ENCODE results near the gene CKM. TPM values are rescaled to one million over a fixed set of nuclear protein-coding genes. Genes with fewer than 3 reads are reported as not detected.

Gene CKM
- total and polyA plus RNA-seq, 10 of the 15 experiments (the other 5 are each of a cell fraction or from before 2014, with no cell fraction given), result 0.08 to 0.14 (median 0.13) TPM; not detected in 5

- POLR2A ChIA-PET, result no interaction called here
- no peak overlapping the region for H3K27ac ChIP-seq (ENCODE audit: control insufficient read depth, insufficient read depth)
- ATAC-seq, result no peak
- no peaks in the 10 kb centered on the region for H3K36me3 ChIP-seq (ENCODE audit: control insufficient read depth in 2 of 2, insufficient read depth in 2 of 2, low read length in 1 of 2)
- no peak overlapping the region for H3K4me3 ChIP-seq
- RAD21 ChIA-PET (ENCODE audit: unreplicated experiment), result no interaction called here
- SMC1A ChIA-PET (ENCODE audit: uncharacterized antibody, unreplicated experiment), result no interaction called here
- no peaks in the 10 kb centered on the region for H3K79me2 ChIP-seq (ENCODE audit: control insufficient read depth, insufficient read depth, low read length)
- BruUV-seq (replicated peaks), result no TSS peak
- TF ChIP-seq TCF3 (IDR thresholded peaks at IDR 0.05; ENCODE audit: borderline replicate concordance, insufficient read depth, low read depth, low read length), result peak; percentile 20; the same call in 1 of the 2 replicates
- TF ChIP-seq ATF7 (IDR thresholded peaks at IDR 0.05; ENCODE audit: low read depth), result no peak
- DNase-seq (ENCODE audit: low read depth, low spot score), result no peak
- no peak overlapping the region for H2AFZ ChIP-seq (ENCODE audit: control insufficient read depth, low read depth, low read length)
- in situ Hi-C loops (cut with MboI), result no loop called here
- intact Hi-C loops (cut with micrococcal nuclease; ENCODE audit: unreplicated experiment), result no loop called here
- FAIRE-seq, result no peak
- H3K4me2 ChIP-seq (ENCODE audit: control insufficient read depth, insufficient read depth), result no peak overlapping the region
- no peaks in the 10 kb centered on the region for H3K4me1 ChIP-seq (ENCODE audit: control insufficient read depth, insufficient read depth, low read length)
- H4K20me1 ChIP-seq (ENCODE audit: control insufficient read depth, insufficient read depth), result no peaks in the 10 kb centered on the region
- no peak overlapping the region for H3K9ac ChIP-seq (ENCODE audit: control insufficient read depth, insufficient read depth, low read length)
- no peaks in the 10 kb centered on the region for H3K9me3 ChIP-seq (replicated peaks; ENCODE audit: control insufficient read depth, insufficient read depth, low read length)
- over 99% methylated on average over 6 of the region's 6 CpGs for whole genome bisulfite sequencing (ENCODE audit: insufficient coverage, insufficient replicate concordance, low lambda C conversion rate, missing lambda C conversion rate)
- CTCF ChIA-PET, result no interaction called here
- no peaks in the 10 kb centered on the region for H3K27me3 ChIP-seq (replicated peaks in 1 of 2; ENCODE audit: control insufficient read depth in 2 of 2, insufficient read depth in 2 of 2, low read length in 1 of 2)
These were observed 32.2 kb downstream of the CKM start for GRCh38 chr19:45290381-45290931.

GRCh38 chr19:45283443-45284033, 39.1 kb downstream of the CKM start:
- Histone ChIP-seq H3K9ac (ENCODE audit: control insufficient read depth, insufficient read depth, low read length) (no peak overlapping the region), H3K9me3 (replicated peaks; ENCODE audit: control insufficient read depth, insufficient read depth, low read length) (no peaks in the 10 kb centered on the region), H2AFZ (ENCODE audit: control insufficient read depth, low read depth, low read length) (no peak overlapping the region), H3K79me2 (ENCODE audit: control insufficient read depth, insufficient read depth, low read length) (no peaks in the 10 kb centered on the region), H3K4me3 (no peak overlapping the region), H4K20me1 (ENCODE audit: control insufficient read depth, insufficient read depth) (no peaks in the 10 kb centered on the region), H3K27me3 (replicated peaks in 1 of 2; ENCODE audit: control insufficient read depth in 2 of 2, insufficient read depth in 2 of 2, low read length in 1 of 2) (no peaks in the 10 kb centered on the region), H3K4me2 (ENCODE audit: control insufficient read depth, insufficient read depth) (no peak overlapping the region), H3K27ac (ENCODE audit: control insufficient read depth, insufficient read depth) (peak overlapping the region; percentile 30; the same call in 1 of the 2 replicates), H3K36me3 (ENCODE audit: control insufficient read depth in 2 of 2, insufficient read depth in 2 of 2, low read length in 1 of 2) (no peaks in the 10 kb centered on the region; a peak in 2 of 4 replicates), H3K4me1 (ENCODE audit: control insufficient read depth, insufficient read depth, low read length) (no peaks in the 10 kb centered on the region)
- 29% methylated on average over 7 of the region's 7 CpGs for WGBS (ENCODE audit: insufficient coverage, insufficient replicate concordance, low lambda C conversion rate, missing lambda C conversion rate)
- ChIA-PET POLR2A (no interaction called here), RAD21 (ENCODE audit: unreplicated experiment) (no interaction called here), CTCF (no interaction called here), SMC1A (ENCODE audit: uncharacterized antibody, unreplicated experiment) (interaction anchor here (0.5 to 0.7 kb wide), 2 partner anchors 42 to 147 kb away, joined by 3 read pairs; no protein-coding TSS in a partner anchor)
- DNase-seq (ENCODE audit: low read depth, low spot score) (peak; percentile 17), FAIRE-seq (no peak), ATAC-seq (peak; percentile 49)
- BruUV-seq (replicated peaks), result no TSS peak
- in situ Hi-C loops (cut with MboI) (no loop called here), intact Hi-C loops (cut with micrococcal nuclease; ENCODE audit: unreplicated experiment) (no loop called here)
- 0 out of 2 replicates have a peak, but pooled peaks have one; percentile 32 for TF ChIP-seq MEF2A (IDR thresholded peaks at IDR 0.05; ENCODE audit: insufficient read depth, low read depth, low read length)
- TF ChIP-seq SMARCA5 (IDR thresholded peaks at IDR 0.05), result peak; percentile 37; the same call in 1 of the 2 replicates
- TF ChIP-seq CREB1 (IDR thresholded peaks at IDR 0.05; ENCODE audit: low read depth), result peak; percentile 12; the same call in 1 of the 2 replicates
- TF ChIP-seq DPF2 (IDR thresholded peaks at IDR 0.05), result peak; percentile 21; the same call in 1 of the 2 replicates
- no peak for TF ChIP-seq CBX3 (IDR thresholded peaks at IDR 0.05; ENCODE audit: borderline replicate concordance, low read depth)
- TF ChIP-seq IRF5 (IDR thresholded peaks at IDR 0.05; ENCODE audit: borderline replicate concordance), result no peak
- TF ChIP-seq IKZF2 (IDR thresholded peaks at IDR 0.05), result peak in 1 of 2 experiments; percentile 45; a peak in 1 of 4 replicates
- peak; percentile 76 for TF ChIP-seq BACH1 (IDR thresholded peaks at IDR 0.05; ENCODE audit: borderline replicate concordance)
- no peak for TF ChIP-seq STAT1 (conservative IDR thresholded peaks at IDR 0.05)
- 0 out of 2 replicates have a peak, but pooled peaks have one; percentile 21 for TF ChIP-seq RUNX3 (IDR thresholded peaks at IDR 0.05; ENCODE audit: low read length)
- TF ChIP-seq CEBPB (IDR thresholded peaks at IDR 0.05; ENCODE audit: borderline replicate concordance in 1 of 2, low read depth in 2 of 2, low read length in 2 of 2), result no peak
